PC-9 (cell line): ENCODE measurements around the gene RCSD1. TPM values are rescaled to one million over a fixed set of nuclear protein-coding genes. Genes with fewer than 3 reads are reported as not detected.

Experiments
- BruUV-seq: library from RNA; stranded (reverse); fragments of 400-500 nt; replicated peaks from 2 replicates; lab custom pipeline; 2021; lab: Mats Ljungman, UMichigan
- CTCF ChIA-PET: fragments of 300-600 bp; sonication (Branson Sonifier 250); formaldehyde crosslinking; loops from one replicate; lab custom pipeline; 2022; ENCODE audit warnings: antibody characterized with exemption; lab: Charles Lee
- POLR2A ChIA-PET: fragments of 300-600 bp; sonication (Branson Sonifier 250); formaldehyde crosslinking; loops from one replicate; lab custom pipeline; 2022; ENCODE audit warnings: antibody characterized with exemption; ENCODE audit not compliant: unreplicated experiment; lab: Charles Lee
- DNase-seq, 2 experiments: peaks; one replicate each; pipeline versions ENCODE4 v3.0.0 to v3.0.0-alpha.2; 2015 to 2022; ENCODE audit warnings: mixed read lengths in 1 of 2
- H2AFZ ChIP-seq: fragments of 200-600 bp; sonication (generic); 2 replicates; pipeline ENCODE4 v1.8.1; 2017; ENCODE audit warnings: antibody characterized with exemption
- H3F3A ChIP-seq: fragments of 200-600 bp; sonication (generic); 2 replicates; pipeline ENCODE4 v1.8.1; 2017; ENCODE audit warnings: antibody characterized with exemption, mild to moderate bottlenecking, low read depth; ENCODE audit not compliant: insufficient read depth
- H3K27ac ChIP-seq: fragments of 200-600 bp; sonication (generic); 2 replicates; pipeline ENCODE4 v1.6.1; 2016; ENCODE audit warnings: mixed run types
- H3K27me3 ChIP-seq: fragments of 200-600 bp; sonication (generic); 2 replicates; pipeline ENCODE4 v1.6.1; 2016; ENCODE audit warnings: low read depth, mixed run types; ENCODE audit not compliant: insufficient read depth
- H3K36me3 ChIP-seq: fragments of 200-600 bp; sonication (generic); 2 replicates; pipeline ENCODE4 v1.6.1; 2016; ENCODE audit warnings: low read depth, mixed run types
- H3K4me1 ChIP-seq: fragments of 200-600 bp; sonication (generic); replicated peaks from 2 replicates; pipeline ENCODE4 v1.6.1; 2016; ENCODE audit warnings: mixed run types; ENCODE audit not compliant: insufficient read depth
- H3K4me2 ChIP-seq: fragments of 200-600 bp; sonication (generic); 2 replicates; pipeline ENCODE4 v1.6.1; 2017; ENCODE audit warnings: mixed run types
- H3K4me3 ChIP-seq: fragments of 200-600 bp; sonication (generic); 2 replicates; pipeline ENCODE4 v1.6.1; 2016; ENCODE audit warnings: mixed run types
- H3K79me2 ChIP-seq: fragments of 200-600 bp; sonication (generic); 2 replicates; pipeline ENCODE4 v1.6.1; 2017; ENCODE audit warnings: low read depth, mixed run types
- H3K9me2 ChIP-seq: fragments of 200-600 bp; sonication (generic); 2 replicates; pipeline ENCODE4 v1.8.1; 2017; ENCODE audit warnings: mild to moderate bottlenecking; ENCODE audit not compliant: insufficient read depth
- H3K9me3 ChIP-seq: fragments of 200-600 bp; sonication (generic); 2 replicates; pipeline ENCODE4 v1.8.1; 2016; ENCODE audit warnings: low read depth; ENCODE audit not compliant: insufficient read depth
- H4K20me1 ChIP-seq: fragments of 200-600 bp; sonication (generic); 2 replicates; pipeline ENCODE4 v1.8.1; 2017; ENCODE audit not compliant: insufficient read depth
- CTCF ChIP-seq: fragments of 200-600 bp; sonication (generic); conservative IDR thresholded peaks from 2 replicates; pipeline ENCODE4 v1.6.1; 2017; ENCODE audit warnings: mixed run types, antibody characterized with exemption, mild to moderate bottlenecking, moderate library complexity
- EZH2 ChIP-seq: fragments of 200-600 bp; sonication (generic); IDR thresholded peaks from 2 replicates; pipeline ENCODE4 v1.8.0; 2017; ENCODE audit warnings: antibody characterized with exemption, low read depth
- intact Hi-C: fragments of 100-400 bp; cut with micrococcal nuclease; formaldehyde crosslinking; loops from one replicate; pipeline ENCODE4 v1.10.0; 2022; ENCODE audit not compliant: unreplicated experiment
- total RNA-seq: library from RNA; stranded (reverse); gene quantifications from 2 replicates; pipeline ENCODE4 v1.2.3, GENCODE V29; 2021

The RCSD1 gene
- total RNA-seq, 1 experiment from 2014 or later: not detected

- Histone ChIP-seq H3K4me1 (peaks cover 19% of the 10 kb centered on the region; the same call in 1 of the 2 replicates), H2AFZ (no peak overlapping the region), H3K36me3 (no peaks in the 10 kb centered on the region), H4K20me1 (no peaks in the 10 kb centered on the region), H3K9me3 (no peaks in the 10 kb centered on the region), H3F3A (no peaks in the 10 kb centered on the region; the same call in 1 of the 2 replicates), H3K9me2 (no peaks in the 10 kb centered on the region), H3K27me3 (no peaks in the 10 kb centered on the region), H3K4me2 (no peak overlapping the region), H3K4me3 (no peak overlapping the region), H3K79me2 (no peaks in the 10 kb centered on the region), H3K27ac (no peak overlapping the region)
- intact Hi-C loops: loop anchor here (10.0 kb wide), 1 partner anchor 98 kb away; no protein-coding TSS in a partner anchor
- POLR2A ChIA-PET: no interaction called here
- BruUV-seq: no TSS peak
- DNase-seq: peak in 1 of 2 experiments; percentile 47
- no peak for TF ChIP-seq CTCF
- CTCF ChIA-PET: no interaction called here
These were observed 33.2 kb downstream of the RCSD1 start for GRCh38 chr1:167663002-167663772.

GRCh38 chr1:167665469-167665868, 35.4 kb downstream of the RCSD1 start:
- no peaks in the 10 kb centered on the region for H4K20me1 ChIP-seq
- H3K4me1 ChIP-seq: peaks cover 19% of the 10 kb centered on the region; the same call in 1 of the 2 replicates
- POLR2A ChIA-PET: no interaction called here
- H3K27ac ChIP-seq: no peak overlapping the region
- intact Hi-C loops: loop anchor here (10.0 kb wide), 1 partner anchor 101 kb away; no protein-coding TSS in a partner anchor
- TF ChIP-seq EZH2 (no peak), CTCF (no peak)
- BruUV-seq: no TSS peak
- no peak overlapping the region for H3K4me3 ChIP-seq
- H3K27me3 ChIP-seq: no peaks in the 10 kb centered on the region
- H2AFZ ChIP-seq: no peak overlapping the region
- no peaks in the 10 kb centered on the region for H3K9me3 ChIP-seq
- no peaks in the 10 kb centered on the region; the same call in 1 of the 2 replicates for H3F3A ChIP-seq
- no peak overlapping the region for H3K4me2 ChIP-seq
- no peak for DNase-seq
- H3K9me2 ChIP-seq: no peaks in the 10 kb centered on the region
- no peaks in the 10 kb centered on the region for H3K36me3 ChIP-seq
- H3K79me2 ChIP-seq: no peaks in the 10 kb centered on the region
- CTCF ChIA-PET: no interaction called here

GRCh38 chr1:167666416-167666815, 36.4 kb downstream of the RCSD1 start:
- H3K27me3 ChIP-seq: no peaks in the 10 kb centered on the region; the same call in 1 of the 2 replicates
- DNase-seq: no peak
- H2AFZ ChIP-seq: no peak overlapping the region
- no peaks in the 10 kb centered on the region for H3K9me2 ChIP-seq
- ChIA-PET CTCF (no interaction called here), POLR2A (interaction anchor here (0.6 kb wide), 1 partner anchor 136 kb away, joined by 6 read pairs; no protein-coding TSS in a partner anchor)
- H3K4me1 ChIP-seq: peaks cover 11% of the 10 kb centered on the region; the same call in 1 of the 2 replicates
- no TSS peak for BruUV-seq
- H3K36me3 ChIP-seq: no peaks in the 10 kb centered on the region
- no peaks in the 10 kb centered on the region for H4K20me1 ChIP-seq
- H3F3A ChIP-seq: no peaks in the 10 kb centered on the region
- H3K9me3 ChIP-seq: no peaks in the 10 kb centered on the region
- H3K4me2 ChIP-seq: no peak overlapping the region
- H3K27ac ChIP-seq: no peak overlapping the region
- intact Hi-C loops: loop anchor here (10.0 kb wide), 1 partner anchor 102 kb away; no protein-coding TSS in a partner anchor
- H3K4me3 ChIP-seq: no peak overlapping the region
- no peak for TF ChIP-seq CTCF
- TF ChIP-seq EZH2: no peak
- no peaks in the 10 kb centered on the region for H3K79me2 ChIP-seq
